PC-9 (cell line): Measurements from ENCODE around the gene CST6. TPM values are rescaled to one million over a fixed set of nuclear protein-coding genes. Genes with fewer than 3 reads are reported as not detected.
"Not testable (repeated sequence)": the region's sequence is repeated elsewhere in the genome, so short reads cannot be mapped to it uniquely, and the experiment has no call there.

Experiments used
- BruUV-seq: library from RNA; stranded (reverse); fragments of 400-500 nt; replicated peaks from 2 replicates; lab custom pipeline; 2021; lab: Mats Ljungman, UMichigan
- CTCF ChIA-PET: fragments of 300-600 bp; sonication (Branson Sonifier 250); formaldehyde crosslinking; loops from one replicate; lab custom pipeline; 2022; ENCODE audit warnings: antibody characterized with exemption; lab: Charles Lee
- POLR2A ChIA-PET: fragments of 300-600 bp; sonication (Branson Sonifier 250); formaldehyde crosslinking; loops from one replicate; lab custom pipeline; 2022; ENCODE audit warnings: antibody characterized with exemption; ENCODE audit not compliant: unreplicated experiment; lab: Charles Lee
- DNase-seq, 2 experiments: peaks; one replicate each; pipeline versions ENCODE4 v3.0.0 to v3.0.0-alpha.2; 2015 to 2022; ENCODE audit warnings: mixed read lengths in 1 of 2
- H2AFZ ChIP-seq: fragments of 200-600 bp; sonication (generic); 2 replicates; pipeline ENCODE4 v1.8.1; 2017; ENCODE audit warnings: antibody characterized with exemption
- H3F3A ChIP-seq: fragments of 200-600 bp; sonication (generic); 2 replicates; pipeline ENCODE4 v1.8.1; 2017; ENCODE audit warnings: antibody characterized with exemption, mild to moderate bottlenecking, low read depth; ENCODE audit not compliant: insufficient read depth
- H3K27ac ChIP-seq: fragments of 200-600 bp; sonication (generic); 2 replicates; pipeline ENCODE4 v1.6.1; 2016; ENCODE audit warnings: mixed run types
- H3K27me3 ChIP-seq: fragments of 200-600 bp; sonication (generic); 2 replicates; pipeline ENCODE4 v1.6.1; 2016; ENCODE audit warnings: low read depth, mixed run types; ENCODE audit not compliant: insufficient read depth
- H3K36me3 ChIP-seq: fragments of 200-600 bp; sonication (generic); 2 replicates; pipeline ENCODE4 v1.6.1; 2016; ENCODE audit warnings: low read depth, mixed run types
- H3K4me1 ChIP-seq: fragments of 200-600 bp; sonication (generic); replicated peaks from 2 replicates; pipeline ENCODE4 v1.6.1; 2016; ENCODE audit warnings: mixed run types; ENCODE audit not compliant: insufficient read depth
- H3K4me2 ChIP-seq: fragments of 200-600 bp; sonication (generic); 2 replicates; pipeline ENCODE4 v1.6.1; 2017; ENCODE audit warnings: mixed run types
- H3K4me3 ChIP-seq: fragments of 200-600 bp; sonication (generic); 2 replicates; pipeline ENCODE4 v1.6.1; 2016; ENCODE audit warnings: mixed run types
- H3K79me2 ChIP-seq: fragments of 200-600 bp; sonication (generic); 2 replicates; pipeline ENCODE4 v1.6.1; 2017; ENCODE audit warnings: low read depth, mixed run types
- H3K9me2 ChIP-seq: fragments of 200-600 bp; sonication (generic); 2 replicates; pipeline ENCODE4 v1.8.1; 2017; ENCODE audit warnings: mild to moderate bottlenecking; ENCODE audit not compliant: insufficient read depth
- H3K9me3 ChIP-seq: fragments of 200-600 bp; sonication (generic); 2 replicates; pipeline ENCODE4 v1.8.1; 2016; ENCODE audit warnings: low read depth; ENCODE audit not compliant: insufficient read depth
- H4K20me1 ChIP-seq: fragments of 200-600 bp; sonication (generic); 2 replicates; pipeline ENCODE4 v1.8.1; 2017; ENCODE audit not compliant: insufficient read depth
- EZH2 ChIP-seq: fragments of 200-600 bp; sonication (generic); IDR thresholded peaks from 2 replicates; pipeline ENCODE4 v1.8.0; 2017; ENCODE audit warnings: antibody characterized with exemption, low read depth
- intact Hi-C: fragments of 100-400 bp; cut with micrococcal nuclease; formaldehyde crosslinking; loops from one replicate; pipeline ENCODE4 v1.10.0; 2022; ENCODE audit not compliant: unreplicated experiment
- total RNA-seq: library from RNA; stranded (reverse); gene quantifications from 2 replicates; pipeline ENCODE4 v1.2.3, GENCODE V29; 2021
- TF ChIP-seq, protein P1 (sequence below): fragments of 200-600 bp; sonication (generic); conservative IDR thresholded peaks from 2 replicates; pipeline ENCODE4 v1.6.1; 2017; ENCODE audit warnings: mixed run types, antibody characterized with exemption, mild to moderate bottlenecking, moderate library complexity

Gene CST6
- total RNA-seq, 1 experiment from 2014 or later, result 52.0 TPM

DNA sequence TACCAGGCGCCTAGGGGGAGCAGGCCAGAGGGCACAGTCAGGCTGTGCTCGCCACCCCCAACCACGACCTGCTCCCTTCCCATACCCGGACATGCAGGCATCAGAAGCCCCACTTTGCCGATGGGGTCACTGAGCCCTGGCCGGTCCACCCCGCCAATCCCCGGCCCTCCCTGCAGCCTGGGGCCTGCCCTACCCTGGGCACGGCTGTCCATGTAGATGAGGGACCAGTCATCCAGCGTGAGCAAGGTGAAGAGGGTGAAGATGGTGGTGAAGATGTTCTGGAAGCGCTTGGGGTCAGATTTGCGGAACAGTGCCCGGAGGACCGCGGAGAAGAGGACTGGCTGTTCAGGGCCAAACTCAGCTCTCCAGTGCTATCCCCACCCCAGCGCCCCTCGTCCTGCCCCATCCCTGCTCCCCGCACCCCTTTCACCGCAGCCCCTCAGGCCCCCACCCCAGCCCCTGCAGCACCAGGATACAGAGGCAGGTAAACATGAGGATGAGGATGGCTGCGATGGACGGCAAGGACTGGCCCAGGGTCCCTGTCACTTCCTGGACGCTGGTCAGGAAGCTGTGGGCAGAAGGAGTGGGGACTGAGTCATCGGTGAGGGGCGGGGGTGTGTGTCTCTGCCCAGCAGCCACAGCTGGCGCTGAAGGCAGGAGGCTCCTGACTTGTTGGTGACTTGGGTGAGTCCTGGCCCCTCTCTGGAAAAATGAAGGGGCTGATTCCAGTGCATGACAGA is 9.0 kb downstream of the CST6 start:
- Histone ChIP-seq H3K9me3 (no peaks in the 10 kb centered on the region), H3K27me3 (no peaks in the 10 kb centered on the region), H3K36me3 (no peaks in the 10 kb centered on the region), H3K9me2 (no peaks in the 10 kb centered on the region), H4K20me1 (no peaks in the 10 kb centered on the region), H3F3A (peaks cover 5% of the 10 kb centered on the region; the same call in 1 of the 2 replicates), H3K4me3 (no peak overlapping the region), H2AFZ (no peak overlapping the region), H3K4me1 (peaks cover 30% of the 10 kb centered on the region), H3K79me2 (no peaks in the 10 kb centered on the region), H3K27ac (no peak overlapping the region), H3K4me2 (peak overlapping the region; percentile 51)
- intact Hi-C loops, result no loop called here
- POLR2A ChIA-PET, result interaction anchor here (0.6 to 0.7 kb wide), 3 partner anchors 119 to 720 kb away, joined by 5 to 10 read pairs (median 9); no protein-coding TSS in a partner anchor
- peak; percentile 86 to 87 for DNase-seq
- BruUV-seq, result no TSS peak
- CTCF ChIA-PET, result interaction anchor here (0.6 to 0.7 kb wide), 2 partner anchors 15 to 144 kb away, joined by 4 to 6 read pairs; no protein-coding TSS in a partner anchor
- TF ChIP-seq, protein P1, sequence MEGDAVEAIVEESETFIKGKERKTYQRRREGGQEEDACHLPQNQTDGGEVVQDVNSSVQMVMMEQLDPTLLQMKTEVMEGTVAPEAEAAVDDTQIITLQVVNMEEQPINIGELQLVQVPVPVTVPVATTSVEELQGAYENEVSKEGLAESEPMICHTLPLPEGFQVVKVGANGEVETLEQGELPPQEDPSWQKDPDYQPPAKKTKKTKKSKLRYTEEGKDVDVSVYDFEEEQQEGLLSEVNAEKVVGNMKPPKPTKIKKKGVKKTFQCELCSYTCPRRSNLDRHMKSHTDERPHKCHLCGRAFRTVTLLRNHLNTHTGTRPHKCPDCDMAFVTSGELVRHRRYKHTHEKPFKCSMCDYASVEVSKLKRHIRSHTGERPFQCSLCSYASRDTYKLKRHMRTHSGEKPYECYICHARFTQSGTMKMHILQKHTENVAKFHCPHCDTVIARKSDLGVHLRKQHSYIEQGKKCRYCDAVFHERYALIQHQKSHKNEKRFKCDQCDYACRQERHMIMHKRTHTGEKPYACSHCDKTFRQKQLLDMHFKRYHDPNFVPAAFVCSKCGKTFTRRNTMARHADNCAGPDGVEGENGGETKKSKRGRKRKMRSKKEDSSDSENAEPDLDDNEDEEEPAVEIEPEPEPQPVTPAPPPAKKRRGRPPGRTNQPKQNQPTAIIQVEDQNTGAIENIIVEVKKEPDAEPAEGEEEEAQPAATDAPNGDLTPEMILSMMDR, result no peak
- TF ChIP-seq EZH2, result no peak

DNA sequence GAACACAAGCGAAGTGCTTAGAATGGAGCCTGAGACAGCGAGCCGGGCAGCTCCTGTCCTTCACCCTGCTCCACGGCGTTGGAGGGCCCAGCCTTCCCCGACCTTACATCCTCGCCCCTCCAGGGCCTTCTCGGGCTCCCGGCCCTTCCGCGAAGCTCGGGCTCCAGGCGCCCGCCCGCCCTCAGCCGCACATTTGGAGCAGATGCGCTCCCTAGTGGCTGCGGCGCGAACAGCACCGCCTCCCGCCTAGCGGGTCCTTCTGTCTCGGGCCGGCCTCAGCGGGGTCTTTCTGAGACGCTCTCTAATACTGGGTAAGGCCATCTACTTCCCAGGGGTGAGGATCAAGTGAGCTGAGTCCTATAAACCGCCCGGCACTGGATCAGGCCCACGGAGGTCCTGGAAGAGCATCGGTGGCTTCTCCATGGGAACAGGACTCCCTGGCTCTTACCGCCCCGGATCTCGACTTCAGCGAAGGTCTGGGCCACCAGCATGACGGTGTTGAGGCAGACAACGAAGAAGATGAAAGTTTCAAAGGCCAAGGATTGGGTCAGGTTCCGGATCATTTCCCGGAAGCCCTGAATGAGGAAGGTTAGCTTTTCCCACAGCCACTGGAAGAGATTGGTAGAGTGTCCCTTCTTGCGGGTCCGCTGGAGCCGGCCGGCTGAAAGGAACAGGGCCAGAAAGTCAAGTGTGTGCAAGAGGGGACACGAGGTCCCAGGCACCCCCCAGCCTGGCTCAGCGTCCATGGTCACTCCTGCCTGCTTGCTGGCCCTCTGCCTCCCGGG is 10.8 kb downstream of the CST6 start:
- BruUV-seq, result no TSS peak
- POLR2A ChIA-PET, result interaction anchor here (0.5 to 0.7 kb wide), 2 partner anchors 30 to 145 kb away, joined by 6 to 15 read pairs; no protein-coding TSS in a partner anchor
- no peaks in the 10 kb centered on the region for H3F3A ChIP-seq

DNA sequence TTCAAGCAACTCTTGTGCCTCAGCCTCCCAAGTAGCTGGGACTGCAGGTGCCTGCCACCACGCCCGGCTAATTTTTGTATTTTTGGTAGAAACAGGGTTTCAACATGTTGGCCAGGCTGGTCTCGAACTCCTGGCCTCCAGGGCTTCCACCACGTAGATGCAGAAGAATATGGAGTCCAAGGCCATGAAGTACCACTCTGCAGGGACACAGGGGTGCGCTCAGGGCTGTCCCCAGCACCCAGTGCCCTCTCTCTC is 11.3 kb downstream of the CST6 start:
- BruUV-seq, intact Hi-C loops, POLR2A ChIA-PET: not testable (repeated sequence)

More for the DNA sequence above, 10.8 kb downstream of the CST6 start:
- Histone ChIP-seq H3K4me1 (peaks cover 20% of the 10 kb centered on the region), H3K4me3 (peak overlapping the region; percentile 21; the same call in 1 of the 2 replicates), H2AFZ (0 out of 2 replicates have a peak overlapping the region, but pooled peaks have one; percentile 25), H3K9me2 (no peaks in the 10 kb centered on the region), H3K27ac (no peak overlapping the region), H4K20me1 (no peaks in the 10 kb centered on the region), H3K36me3 (no peaks in the 10 kb centered on the region), H3K4me2 (peak overlapping the region; percentile 77), H3K9me3 (no peaks in the 10 kb centered on the region), H3K27me3 (no peaks in the 10 kb centered on the region), H3K79me2 (no peaks in the 10 kb centered on the region)
- CTCF ChIA-PET, result interaction anchor here (0.5 to 1.6 kb wide), 16 partner anchors 8 to 253 kb away, joined by 3 to 19 read pairs (median 4); partner anchors contain the start of genes BANF1, CCDC85B, EIF1AD and FIBP
- TF ChIP-seq, protein P1, result peak; percentile 99
- no peak for TF ChIP-seq EZH2
- peak; percentile 49 to 83 for DNase-seq
- intact Hi-C loops, result loop anchor here (1.0 kb wide), 2 partner anchors 20 to 33 kb away; partner anchors contain the start of genes BANF1 and EIF1AD

More for the DNA sequence above, 11.3 kb downstream of the CST6 start:
- not testable (repeated sequence) for H3F3A ChIP-seq, H3K79me2 ChIP-seq, DNase-seq, H4K20me1 ChIP-seq, H3K4me3 ChIP-seq, H3K9me2 ChIP-seq, H3K36me3 ChIP-seq, H3K27me3 ChIP-seq, H3K4me2 ChIP-seq, H3K9me3 ChIP-seq, H3K27ac ChIP-seq
- Histone ChIP-seq H3K4me1 (peaks cover 20% of the 10 kb centered on the region), H2AFZ (0 out of 2 replicates have a peak overlapping the region, but pooled peaks have one; percentile 25)
- CTCF ChIA-PET, result interaction anchor here (0.5 to 1.6 kb wide), 4 partner anchors 21 to 35 kb away, joined by 3 to 6 read pairs (median 4); partner anchors contain the start of genes BANF1 and EIF1AD
